Smooth muscle cell (in vitro differentiated cells): Measurements from ENCODE around the gene GDI1. TPM values are rescaled to one million over a fixed set of nuclear protein-coding genes. Genes with fewer than 3 reads are reported as not detected.

Experiments used
- DNase-seq: peaks from one replicate; lab custom pipeline; 2025; ENCODE audit not compliant: unreplicated experiment; lab: John Stamatoyannopoulos, UW
- H2AFZ ChIP-seq: fragments of 200-600 bp; sonication (generic); 2 replicates; pipeline ENCODE4 v1.6.0; 2016; ENCODE audit warnings: antibody characterized with exemption, low read depth, mild to moderate bottlenecking
- H3F3A ChIP-seq: fragments of 200-600 bp; sonication (generic); 2 replicates; pipeline ENCODE4 v1.6.0; 2017; ENCODE audit warnings: antibody characterized with exemption, low read depth
- H3K27ac ChIP-seq: fragments of 200-600 bp; sonication (generic); 2 replicates; pipeline ENCODE4 v1.5.1; 2016; ENCODE audit warnings: low read depth, mild to moderate bottlenecking
- H3K27me3 ChIP-seq: fragments of 200-600 bp; sonication (generic); 2 replicates; pipeline ENCODE4 v1.6.1; 2016; ENCODE audit warnings: low read depth, mild to moderate bottlenecking
- H3K36me3 ChIP-seq: fragments of 200-600 bp; sonication (generic); 2 replicates; pipeline ENCODE4 v1.5.1; 2016; ENCODE audit warnings: low read depth
- H3K4me1 ChIP-seq: fragments of 200-600 bp; sonication (generic); 2 replicates; pipeline ENCODE4 v1.5.1; 2016; ENCODE audit warnings: low read depth
- H3K4me2 ChIP-seq: fragments of 200-600 bp; sonication (generic); 2 replicates; pipeline ENCODE4 v1.6.0; 2016; ENCODE audit warnings: mild to moderate bottlenecking
- H3K4me3 ChIP-seq: fragments of 200-600 bp; sonication (generic); 2 replicates; pipeline ENCODE4 v1.5.1; 2016; ENCODE audit warnings: mild to moderate bottlenecking
- H3K79me2 ChIP-seq: fragments of 200-600 bp; sonication (generic); 2 replicates; pipeline ENCODE4 v1.6.0; 2016; ENCODE audit warnings: low read depth, mild to moderate bottlenecking
- H3K9ac ChIP-seq: fragments of 200-600 bp; sonication (generic); 2 replicates; pipeline ENCODE4 v1.6.0; 2016; ENCODE audit warnings: low read depth
- H3K9me3 ChIP-seq: fragments of 200-600 bp; sonication (generic); replicated peaks from 2 replicates; pipeline ENCODE4 v1.5.1; 2016; ENCODE audit warnings: low read depth
- H4K20me1 ChIP-seq: fragments of 200-600 bp; sonication (generic); 2 replicates; pipeline ENCODE4 v1.6.0; 2016; ENCODE audit warnings: low read depth
- CTCF ChIP-seq: fragments of 200-600 bp; sonication (generic); IDR thresholded peaks from 2 replicates; pipeline ENCODE4 v1.5.1; 2017; ENCODE audit warnings: borderline replicate concordance, mild to moderate bottlenecking, antibody characterized with exemption; ENCODE audit not compliant: insufficient read depth, poor library complexity, severe bottlenecking
- WGBS: methylation state at CpG from one replicate; pipeline ENCODE4 v1.1.7; 2016; ENCODE audit warnings: low lambda C conversion rate; 5-methylcytosine and 5-hydroxymethylcytosine counted together
- microRNA-seq: library from miRNA; unstranded; fragments of <30 nt; microRNA quantifications from one replicate; pipeline ENCODE4, GENCODE V29; 2016; ENCODE audit warnings: borderline number of aligned reads
- polyA plus RNA-seq: library from polyadenylated mRNA; unstranded; fragments of >200 nt; fragmentation: Nextera tagmentation; extraction: Ambion mirVana; gene quantifications from 2 replicates; pipeline ENCODE4 v1.2.1, GENCODE V29; 2016
- small RNA-seq: library from RNA; depleted of rRNA; stranded (forward); fragments of <200 nt; gene quantifications from one replicate; pipeline ENCODE3, GENCODE V24; 2014
- total RNA-seq: library from RNA; depleted of rRNA; stranded (reverse); fragments of >200 nt; gene quantifications from 2 replicates; pipeline ENCODE4 v1.2.3, GENCODE V29; 2014

The GDI1 gene
- total and polyA plus RNA-seq, 2 experiments from 2014 or later: 98.8 to 143 TPM

- peak; percentile 27 for DNase-seq
- peak overlapping the region; percentile 80 for H3K27ac ChIP-seq
- peak overlapping the region; percentile 81 for H3K4me2 ChIP-seq
- no peaks in the 10 kb centered on the region for H3K27me3 ChIP-seq
- peaks cover 3% of the 10 kb centered on the region for H3K4me1 ChIP-seq
- peaks cover 5% of the 10 kb centered on the region for H3K79me2 ChIP-seq
- no peak for TF ChIP-seq CTCF
- WGBS: 42% methylated on average over 15 of the region's 19 CpGs
- no peaks in the 10 kb centered on the region for H3K36me3 ChIP-seq
- H3F3A ChIP-seq: no peaks in the 10 kb centered on the region
- H3K9me3 ChIP-seq: no peaks in the 10 kb centered on the region
- peak overlapping the region; percentile 75 for H3K9ac ChIP-seq
- H3K4me3 ChIP-seq: peak overlapping the region; percentile 54
- H4K20me1 ChIP-seq: no peaks in the 10 kb centered on the region
- H2AFZ ChIP-seq: no peak overlapping the region
Observed at GRCh38 chrX:154490021-154490413, 53.1 kb downstream of the GDI1 start.

GRCh38 chrX:154490414-154491083 lies 53.6 kb downstream of the GDI1 start, which contains the start of gene SLC10A3:
Gene SLC10A3 (minus strand): TSS chrX:154490629. CDS start chrX:154488940, 1,689 bp downstream.
- TF ChIP-seq CTCF: no peak
- Histone ChIP-seq H3K4me3 (peak within 1 kb of the TSS; percentile 63), H2AFZ (peak within 1 kb of the TSS; percentile 42), H3K4me2 (peak within 1 kb of the TSS; percentile 85), H3K9me3 (no peaks in the 10 kb centered on the region), H3K9ac (peak within 1 kb of the TSS; percentile 86), H3F3A (no peaks in the 10 kb centered on the region), H3K36me3 (no peaks in the 10 kb centered on the region), H4K20me1 (no peaks in the 10 kb centered on the region), H3K27me3 (no peaks in the 10 kb centered on the region), H3K79me2 (peaks cover 5% of the 10 kb centered on the region), H3K4me1 (peaks cover 3% of the 10 kb centered on the region), H3K27ac (peak within 1 kb of the TSS; percentile 94)
- WGBS: 45% methylated on average over 39 of the region's 71 CpGs
- peak; percentile 70 for DNase-seq

Small RNA genes lying within 50 kb of the gene (microRNA-seq; reads per million reads assigned to microRNA genes)
- 21.6 reads per million, percentile 29 among the genes with 10 or more reads in this experiment for gene MIR6858

Small RNA genes lying within 50 kb of the gene (small RNA-seq; reads per million reads assigned to genes)
- 0.21 reads per million for gene MIR6858
- not detected for gene SNORA70

Other genes with a start within 250 kb of the GDI1 start
- gene OPN1MW2, start 217.4 kb upstream of the GDI1 start, total RNA-seq: not detected in 2 replicates
- gene OPN1MW2, start 217.4 kb upstream of the GDI1 start, polyA plus RNA-seq: not detected in 2 replicates
- not detected in 2 replicates for gene OPN1MW3, start 179.6 kb upstream of the GDI1 start, total RNA-seq
- gene OPN1MW3, start 179.6 kb upstream of the GDI1 start, polyA plus RNA-seq: not detected in 2 replicates
- gene TEX28, start 142.0 kb upstream of the GDI1 start, total RNA-seq: not detected in 2 replicates
- not detected in 2 replicates for gene TEX28, start 142.0 kb upstream of the GDI1 start, polyA plus RNA-seq
- gene TKTL1, start 141.4 kb upstream of the GDI1 start, total RNA-seq: not detected in 2 replicates
- not detected in 2 replicates for gene TKTL1, start 141.4 kb upstream of the GDI1 start, polyA plus RNA-seq
- gene FLNA, start 62.5 kb upstream of the GDI1 start, total RNA-seq: 807 and 860 TPM in 2 replicates
- 1,632 and 1,832 TPM in 2 replicates for gene FLNA, start 62.5 kb upstream of the GDI1 start, polyA plus RNA-seq
- 46.1 and 61.4 TPM in 2 replicates for gene EMD, start 57.9 kb upstream of the GDI1 start, total RNA-seq
- gene EMD, start 57.9 kb upstream of the GDI1 start, polyA plus RNA-seq: 63.9 and 67.4 TPM in 2 replicates
- 2,811 and 3,107 TPM in 2 replicates for gene RPL10, start 38.8 kb upstream of the GDI1 start, total RNA-seq
- gene RPL10, start 38.8 kb upstream of the GDI1 start, polyA plus RNA-seq: 1,314 and 1,395 TPM in 2 replicates
- gene DNASE1L1, start 27.9 kb upstream of the GDI1 start, total RNA-seq: 33.6 and 40.4 TPM in 2 replicates
- gene DNASE1L1, start 27.9 kb upstream of the GDI1 start, polyA plus RNA-seq: 23.0 and 30.0 TPM in 2 replicates
- 28.3 and 203 TPM in 2 replicates for gene TAFAZZIN, start 25.6 kb upstream of the GDI1 start, total RNA-seq
- 30.2 and 32.4 TPM in 2 replicates for gene TAFAZZIN, start 25.6 kb upstream of the GDI1 start, polyA plus RNA-seq
- gene ATP6AP1, start 8.5 kb upstream of the GDI1 start, total RNA-seq: 84.0 and 104 TPM in 2 replicates
- 193 and 213 TPM in 2 replicates for gene ATP6AP1, start 8.5 kb upstream of the GDI1 start, polyA plus RNA-seq
- 46.0 and 50.1 TPM in 2 replicates for gene FAM50A, start 7.0 kb downstream of the GDI1 start, total RNA-seq
- 183 and 216 TPM in 2 replicates for gene FAM50A, start 7.0 kb downstream of the GDI1 start, polyA plus RNA-seq
- 15.1 and 33.6 TPM in 2 replicates for gene PLXNA3, start 21.1 kb downstream of the GDI1 start, total RNA-seq
- gene PLXNA3, start 21.1 kb downstream of the GDI1 start, polyA plus RNA-seq: 38.2 and 60.2 TPM in 2 replicates
- 33.8 and 39.7 TPM in 2 replicates for gene LAGE3, start 42.1 kb downstream of the GDI1 start, total RNA-seq
- 52.7 and 66.1 TPM in 2 replicates for gene LAGE3, start 42.1 kb downstream of the GDI1 start, polyA plus RNA-seq
- 28.7 and 42.1 TPM in 2 replicates for gene UBL4A, start 49.5 kb downstream of the GDI1 start, total RNA-seq
- 46.9 and 50.8 TPM in 2 replicates for gene UBL4A, start 49.5 kb downstream of the GDI1 start, polyA plus RNA-seq
- gene SLC10A3, start 53.5 kb downstream of the GDI1 start, total RNA-seq: 26.8 and 34.7 TPM in 2 replicates
- 52.1 and 63.1 TPM in 2 replicates for gene SLC10A3, start 53.5 kb downstream of the GDI1 start, polyA plus RNA-seq
- 13.6 and 16.0 TPM in 2 replicates for gene FAM3A, start 79.1 kb downstream of the GDI1 start, total RNA-seq
- gene FAM3A, start 79.1 kb downstream of the GDI1 start, polyA plus RNA-seq: 49.1 and 53.7 TPM in 2 replicates
- 32.9 and 37.9 TPM in 2 replicates for gene G6PD, start 109.7 kb downstream of the GDI1 start, total RNA-seq
- 12.9 and 13.5 TPM in 2 replicates for gene G6PD, start 109.7 kb downstream of the GDI1 start, polyA plus RNA-seq
- 8.3 and 12.5 TPM in 2 replicates for gene IKBKG, start 110.5 kb downstream of the GDI1 start, total RNA-seq
- gene IKBKG, start 110.5 kb downstream of the GDI1 start, polyA plus RNA-seq: 25.4 and 32.0 TPM in 2 replicates
- gene CTAG1A, start 148.0 kb downstream of the GDI1 start, total RNA-seq: not detected in 2 replicates
- not detected in 2 replicates for gene CTAG1A, start 148.0 kb downstream of the GDI1 start, polyA plus RNA-seq
- gene CTAG1B, start 182.1 kb downstream of the GDI1 start, total RNA-seq: not detected in 2 replicates
- gene CTAG1B, start 182.1 kb downstream of the GDI1 start, polyA plus RNA-seq: not detected in 2 replicates
- gene CTAG2, start 216.4 kb downstream of the GDI1 start, total RNA-seq: not detected in 2 replicates
- gene CTAG2, start 216.4 kb downstream of the GDI1 start, polyA plus RNA-seq: not detected in 2 replicates